HG03159 (cell line): Measurements from ENCODE around the gene CAMTA1.
"Not testable (repeated sequence)": the region's sequence is repeated elsewhere in the genome, so short reads cannot be mapped to it uniquely, and the experiment has no call there.

ENCODE experiments used
- ATAC-seq: cut with Tn5 transposase; IDR thresholded peaks from one replicate; pipeline ENCODE4 v1.9.1; 2021; ENCODE audit warnings: mild to moderate bottlenecking, moderate library complexity; ENCODE audit not compliant: unreplicated experiment

Gene CAMTA1

DNA sequence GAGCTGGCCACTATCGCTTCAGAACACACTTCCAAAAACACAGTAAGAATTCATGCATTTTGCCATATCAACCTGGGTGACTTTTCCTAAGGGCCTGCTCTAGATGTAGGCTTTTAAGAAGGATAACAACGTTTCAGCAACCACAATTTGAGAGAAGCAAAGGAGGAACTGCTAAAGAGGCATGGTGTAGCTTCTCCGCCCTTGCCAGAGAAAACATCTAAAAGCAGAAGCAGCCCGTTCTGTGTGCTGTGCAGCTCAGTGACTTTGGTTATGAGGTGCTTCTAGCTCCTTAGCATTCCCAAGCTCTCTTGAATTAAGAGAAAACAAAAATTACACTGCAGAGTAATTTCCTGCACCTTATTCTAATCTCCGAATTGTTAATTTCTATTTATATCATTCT lies 1001.5 kb downstream of the CAMTA1 start:
- no peak for ATAC-seq

DNA sequence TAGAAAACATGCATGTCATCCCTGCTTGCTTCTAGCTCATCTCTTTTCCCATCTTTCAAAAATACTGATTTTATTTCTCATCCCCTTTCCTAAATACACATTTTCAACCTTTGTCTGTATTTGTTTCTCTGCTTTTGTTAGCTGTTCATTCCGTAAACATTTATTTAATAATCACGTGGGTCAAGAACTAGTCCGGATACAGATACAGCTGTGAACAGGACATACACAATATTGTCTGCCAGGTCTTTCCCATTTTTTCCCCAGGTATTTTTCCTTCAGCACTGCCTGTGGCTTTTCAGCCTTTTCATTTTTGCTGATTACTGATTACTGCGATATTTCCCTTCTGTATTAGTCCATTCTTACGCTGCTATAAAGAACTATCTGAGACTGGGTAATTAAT lies 1004.6 kb downstream of the CAMTA1 start:
- ATAC-seq: no peak

GRCh38 chr1:7791027-7791426 lies 1005.8 kb downstream of the CAMTA1 start:
- ATAC-seq: not testable (repeated sequence)

GRCh38 chr1:7795406-7795805 lies 1010.2 kb downstream of the CAMTA1 start:
- ATAC-seq: no peak

DNA sequence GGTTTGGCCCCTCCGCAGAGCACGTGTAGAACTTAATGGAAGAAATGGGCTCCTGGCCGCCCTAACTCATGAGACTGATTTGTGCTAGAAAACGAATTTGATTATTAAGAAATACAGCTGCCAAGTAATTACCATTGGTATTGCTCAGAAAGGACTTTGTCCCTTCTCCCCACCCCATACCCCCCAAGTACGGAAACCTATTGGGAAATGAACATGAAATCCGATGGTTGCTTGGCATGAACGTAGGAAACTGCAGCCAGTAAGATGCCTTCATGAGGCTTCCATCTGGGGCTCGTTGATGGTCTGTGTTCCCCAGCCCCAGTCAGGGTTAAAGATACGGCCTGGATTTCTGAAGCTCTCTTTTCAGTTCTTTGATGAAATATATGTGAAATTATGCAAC lies 1020.2 kb downstream of the CAMTA1 start:
- ATAC-seq: no peak

DNA sequence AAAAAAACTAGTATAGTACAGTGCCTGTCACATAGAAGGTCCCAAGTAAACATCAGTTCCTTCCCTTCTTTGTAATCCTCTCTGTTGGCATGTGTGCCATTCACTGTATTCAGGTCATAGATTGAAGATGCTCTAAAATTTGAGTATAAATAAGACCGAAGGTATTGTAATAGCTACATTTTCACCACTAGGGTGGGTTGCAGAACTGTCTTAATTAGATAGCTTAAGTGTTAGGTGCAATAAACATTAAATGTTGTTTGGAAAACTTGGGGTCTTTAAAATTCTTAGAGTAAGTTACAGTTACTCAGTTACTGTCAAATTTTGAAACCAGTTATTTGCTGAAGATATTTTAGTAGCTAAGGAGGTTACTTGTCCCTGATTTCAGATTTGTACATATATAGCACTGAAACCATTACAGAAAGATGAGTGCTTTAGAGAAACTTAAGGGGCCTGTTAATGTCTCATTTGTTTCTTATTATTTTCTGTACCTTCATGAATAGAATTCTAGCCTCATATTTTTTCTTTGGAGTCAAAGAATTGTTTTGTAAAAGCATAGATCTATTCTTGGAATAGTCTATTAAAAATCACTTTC lies 1023.1 kb downstream of the CAMTA1 start:
- no peak for ATAC-seq

GRCh38 chr1:7809742-7810141 lies 1024.5 kb downstream of the CAMTA1 start:
- no peak for ATAC-seq

- ATAC-seq: no peak
These were observed 1025.1 kb downstream of the CAMTA1 start for GRCh38 chr1:7810395-7810794.

- ATAC-seq: no peak
These were observed 1026.2 kb downstream of the CAMTA1 start for GRCh38 chr1:7811476-7811875.

DNA sequence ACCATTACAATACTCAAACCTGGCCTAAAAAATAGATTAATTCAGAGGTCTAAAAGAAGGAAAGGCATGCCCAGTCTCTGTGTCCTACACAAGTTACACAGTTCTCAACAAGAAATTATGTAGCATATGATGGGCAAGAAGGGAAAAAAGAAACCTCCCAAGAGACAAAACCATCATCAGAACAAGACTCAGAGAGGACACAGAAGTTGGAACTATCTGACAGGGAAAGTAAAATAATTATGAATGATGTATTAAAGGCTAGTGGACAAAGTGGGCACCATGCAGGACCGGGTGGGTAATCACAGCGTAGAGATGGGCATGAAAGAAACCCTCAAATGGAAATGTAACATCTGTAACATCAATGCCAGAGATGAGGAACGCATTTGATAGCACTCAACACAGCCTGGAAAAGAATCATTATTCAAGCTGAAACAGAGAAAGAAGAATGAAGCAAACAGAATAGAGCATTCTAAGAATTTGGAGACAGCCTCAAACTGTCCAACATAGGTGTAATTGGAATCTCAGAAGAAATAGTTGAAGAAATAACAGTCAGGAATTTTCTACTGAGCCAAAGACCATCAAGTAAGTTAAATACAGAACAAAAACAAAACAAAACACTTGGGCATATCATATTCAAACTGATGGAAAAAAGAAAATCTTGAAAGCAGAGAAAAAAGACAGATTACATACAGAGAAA lies 1028.6 kb downstream of the CAMTA1 start:
- no peak for ATAC-seq
